Measurements from ENCODE around the gene TRAM2. TPM values are rescaled to one million over a fixed set of nuclear protein-coding genes. Genes with fewer than 3 reads are reported as not detected.
A peak's percentile ranks its signal among the peaks of the same experiment; 100 is the strongest.

TRAM2 gene
- total and polyA plus RNA-seq, 2 of the 8 experiments (the other 6 are each of a cell fraction or from before 2014, with no cell fraction given): 9.0 to 21.4 TPM

- Histone ChIP-seq H3K27me3 (replicated peaks in 1 of 4; ENCODE audit: control insufficient read depth in 3 of 4, extremely low read depth in 1 of 4, insufficient read depth in 3 of 4, low read length in 3 of 4) (no peaks in the 10 kb centered on the region), H3K4me2 (ENCODE audit: insufficient read depth in 1 of 2, low read depth in 2 of 2, low read length in 2 of 2) (no peak overlapping the region; a peak in 1 of 4 replicates), H3K23ac (ENCODE audit: insufficient read length) (no peak overlapping the region), H2BK12ac (ENCODE audit: low read depth, low read length) (peak overlapping the region; percentile 52), H4K20me1 (replicated peaks in 1 of 2; ENCODE audit: control insufficient read depth in 1 of 2, insufficient read depth in 2 of 2, low read length in 2 of 2) (no peaks in the 10 kb centered on the region), H2AK5ac (ENCODE audit: low read depth, low read length) (peak overlapping the region; percentile 44; the same call in 1 of the 2 replicates), H3K27ac (ENCODE audit: low read depth, low read length) (no peak overlapping the region), H2BK20ac (ENCODE audit: low read length) (peak overlapping the region; percentile 25; the same call in 1 of the 2 replicates), H3K9me3 (ENCODE audit: insufficient read depth in 2 of 2, low read depth in 1 of 2, low read length in 1 of 2) (no peaks in the 10 kb centered on the region), H3K79me2 (ENCODE audit: control insufficient read depth in 1 of 2, insufficient read depth in 2 of 2, low read length in 2 of 2) (peaks cover 0 to 45% of the 10 kb centered on the region in 2 experiments; a peak in 3 of 4 replicates), H2BK120ac (replicated peaks; ENCODE audit: low read depth, low read length) (no peak overlapping the region), H3K14ac (ENCODE audit: insufficient read length) (no peak overlapping the region), H3K79me1 (ENCODE audit: low read depth, low read length) (peaks cover 8% of the 10 kb centered on the region; the same call in 1 of the 2 replicates), H3K4ac (replicated peaks; ENCODE audit: insufficient read length, low read depth, low read length) (no peak overlapping the region), H3K23me2 (ENCODE audit: low read depth, low read length) (no peaks in the 10 kb centered on the region), H2BK15ac (ENCODE audit: low read length) (no peak overlapping the region), H3K18ac (ENCODE audit: extremely low read depth, low read length) (no peak overlapping the region), H3K4me3 (ENCODE audit: extremely low read depth in 1 of 4, insufficient read depth in 2 of 4, low read depth in 3 of 4, low read length in 4 of 4) (no peak overlapping the region), H4K8ac (ENCODE audit: extremely low read depth, insufficient read depth, low read length) (no peak overlapping the region), H3K4me1 (replicated peaks in 1 of 4; ENCODE audit: control insufficient read depth in 3 of 4, insufficient read depth in 4 of 4, low read length in 3 of 4) (peaks cover 2 to 12% (median 5%) of the 10 kb centered on the region in 4 experiments; a peak in 6 of 7 replicates), H2BK5ac (ENCODE audit: low read depth, low read length) (peak overlapping the region; percentile 46), H3K36me3 (ENCODE audit: control insufficient read depth in 2 of 4, insufficient read depth in 4 of 4, low read length in 3 of 4) (no peaks in the 10 kb centered on the region; a peak in 1 of 8 replicates), H3K9ac (replicated peaks in 1 of 4; ENCODE audit: extremely low read depth in 1 of 4, low read depth in 3 of 4, low read length in 3 of 4) (no peak overlapping the region), H4K5ac (ENCODE audit: insufficient read length, low read depth, low read length) (no peak overlapping the region), H2AFZ (ENCODE audit: low read length) (no peak overlapping the region), H3K56ac (replicated peaks; ENCODE audit: insufficient read length, low read depth, low read length) (no peak overlapping the region), H4K91ac (replicated peaks; ENCODE audit: insufficient read length, low read length) (no peak overlapping the region)
- WGBS, 2 experiments (ENCODE audit: extremely low coverage in 1 of 2, insufficient coverage in 1 of 2, insufficient read length in 1 of 2, insufficient replicate concordance in 2 of 2, low coverage in 1 of 2, low lambda C conversion rate in 2 of 2, missing lambda C conversion rate in 1 of 2): 92% methylated on average over 10 of the region's 10 CpGs; no CpG with 5 or more reads in 1 of the 2 experiments
- no peak for FAIRE-seq
- no peak for TF ChIP-seq BCL11A (IDR thresholded peaks at IDR 0.05; ENCODE audit: low read depth in 2 of 2, low read length in 2 of 2)
- TF ChIP-seq CTBP2 (IDR thresholded peaks at IDR 0.05; ENCODE audit: borderline replicate concordance, insufficient read depth, insufficient read length, low read length): no peak
- no peak for TF ChIP-seq KDM4A (IDR thresholded peaks at IDR 0.05; ENCODE audit: low read depth, low read length, severe bottlenecking)
- no peak for TF ChIP-seq FOSL1 (IDR thresholded peaks at IDR 0.05; ENCODE audit: insufficient read depth, low read depth, low read length)
- TF ChIP-seq SP2 (IDR thresholded peaks at IDR 0.05; ENCODE audit: low read length): no peak
- peak in 1 of 2 experiments; percentile 19 for DNase-seq (ENCODE audit: low read depth in 1 of 2, low spot score in 2 of 2)
- ChIA-PET CTCF (ENCODE audit: partially characterized antibody) (interaction anchor here (1.1 to 1.8 kb wide), 4 partner anchors 9 to 32 kb away, joined by 3 to 4 read pairs (median 3); no protein-coding TSS in a partner anchor), POLR2A (ENCODE audit: partially characterized antibody) (interaction anchor here (0.6 to 1.4 kb wide), 4 partner anchors 17 to 38 kb away, joined by 3 read pairs; no protein-coding TSS in a partner anchor)
These were observed 32.9 kb downstream of the TRAM2 start for GRCh38 chr6:52543729-52544601.
